DOHH2 (cell line): ENCODE data around the gene CRYBG1.

Experiments
- H3F3A ChIP-seq: fragments of 200-600 bp; sonication (generic), shearing (Covaris generic); 2 replicates; pipeline ENCODE4 v1.6.0; 2016; ENCODE audit warnings: antibody characterized with exemption, mild to moderate bottlenecking; ENCODE audit not compliant: control insufficient read depth, insufficient read depth
- H3K27ac ChIP-seq: fragments of 200-600 bp; sonication (generic); 2 replicates; pipeline ENCODE4 v1.5.1; 2014; ENCODE audit warnings: low read depth, mild to moderate bottlenecking, low read length, moderate library complexity
- H3K27me3 ChIP-seq: fragments of 200-600 bp; sonication (generic); 2 replicates; pipeline ENCODE4 v1.6.1; 2014; ENCODE audit warnings: mild to moderate bottlenecking, low read length, mixed read lengths; ENCODE audit not compliant: control insufficient read depth
- H3K36me3 ChIP-seq: fragments of 200-600 bp; sonication (generic); 2 replicates; pipeline ENCODE4 v1.6.1; 2014; ENCODE audit warnings: mild to moderate bottlenecking, low read length, moderate library complexity, mixed read lengths; ENCODE audit not compliant: control insufficient read depth
- H3K4me1 ChIP-seq: fragments of 200-600 bp; sonication (generic); 2 replicates; pipeline ENCODE4 v1.6.1; 2014; ENCODE audit warnings: mild to moderate bottlenecking, low read length, mixed read lengths; ENCODE audit not compliant: control insufficient read depth
- H3K4me2 ChIP-seq: fragments of 200-600 bp; sonication (generic); 2 replicates; pipeline ENCODE4 v1.6.0; 2014; ENCODE audit warnings: mild to moderate bottlenecking, low read length, moderate library complexity
- H3K4me3 ChIP-seq: fragments of 200-600 bp; sonication (generic); 2 replicates; pipeline ENCODE4 v1.5.1; 2014; ENCODE audit warnings: mild to moderate bottlenecking, low read length, mixed read lengths
- H3K79me2 ChIP-seq: fragments of 200-600 bp; sonication (generic); 2 replicates; pipeline ENCODE4 v1.6.1; 2014; ENCODE audit warnings: mild to moderate bottlenecking, low read length, mixed read lengths; ENCODE audit not compliant: control insufficient read depth
- H3K9me2 ChIP-seq: fragments of 200-600 bp; sonication (generic); replicated peaks from 2 replicates; pipeline ENCODE4 v1.6.1; 2014; ENCODE audit warnings: mild to moderate bottlenecking, low read length, mixed read lengths; ENCODE audit not compliant: control insufficient read depth
- H3K9me3 ChIP-seq: fragments of 200-600 bp; sonication (generic); 2 replicates; pipeline ENCODE4 v1.6.1; 2014; ENCODE audit warnings: antibody characterized with exemption, low read length, mixed read lengths; ENCODE audit not compliant: control insufficient read depth, insufficient read depth
- H4K20me1 ChIP-seq: fragments of 200-600 bp; sonication (generic); 2 replicates; pipeline ENCODE4 v1.6.0; 2014; ENCODE audit warnings: low read depth, mild to moderate bottlenecking, antibody characterized with exemption, low read length, moderate library complexity; ENCODE audit not compliant: control insufficient read depth, insufficient read depth
- CTCF ChIP-seq: fragments of 200-600 bp; sonication (generic); IDR thresholded peaks from one replicate; pipeline ENCODE4 v1.5.1; 2014; ENCODE audit warnings: antibody characterized with exemption, mild to moderate bottlenecking, low read depth, low read length; ENCODE audit not compliant: poor library complexity, severe bottlenecking
- EZH2phosphoT487 ChIP-seq: fragments of 200-600 bp; sonication (generic); IDR thresholded peaks from 2 replicates; pipeline ENCODE4 v1.6.1; 2017; ENCODE audit warnings: borderline replicate concordance, mild to moderate bottlenecking, antibody characterized with exemption, low read length, moderate library complexity, mixed read lengths

Gene CRYBG1

GRCh38 chr6:106512048-106512967 lies 151.8 kb downstream of the CRYBG1 start:
- Histone ChIP-seq H3K4me3 (peak overlapping the region; percentile 94), H3K27me3 (no peaks in the 10 kb centered on the region), H3K27ac (peak overlapping the region; percentile 98), H3K9me2 (no peaks in the 10 kb centered on the region), H4K20me1 (no peaks in the 10 kb centered on the region), H3K36me3 (peaks cover 29% of the 10 kb centered on the region), H3K4me1 (peaks cover 47% of the 10 kb centered on the region), H3F3A (peaks cover 28% of the 10 kb centered on the region), H3K4me2 (peak overlapping the region; percentile 78), H3K79me2 (peaks cover 61% of the 10 kb centered on the region), H3K9me3 (no peaks in the 10 kb centered on the region)
- TF ChIP-seq CTCF (peak; percentile 35), EZH2phosphoT487 (no peak)

GRCh38 chr6:106512968-106513574 lies 152.6 kb downstream of the CRYBG1 start:
- H3K4me2 ChIP-seq, result peak overlapping the region; percentile 78
- H3K27ac ChIP-seq, result peak overlapping the region; percentile 98
- no peaks in the 10 kb centered on the region for H3K9me3 ChIP-seq
- no peaks in the 10 kb centered on the region for H3K27me3 ChIP-seq
- no peak for TF ChIP-seq CTCF
- no peak for TF ChIP-seq EZH2phosphoT487
- H3F3A ChIP-seq, result peaks cover 28% of the 10 kb centered on the region
- H3K9me2 ChIP-seq, result no peaks in the 10 kb centered on the region
- no peaks in the 10 kb centered on the region for H4K20me1 ChIP-seq
- H3K36me3 ChIP-seq, result peaks cover 34% of the 10 kb centered on the region
- H3K4me3 ChIP-seq, result peak overlapping the region; percentile 94
- H3K4me1 ChIP-seq, result peaks cover 54% of the 10 kb centered on the region
- peaks cover 69% of the 10 kb centered on the region for H3K79me2 ChIP-seq

- H3K36me3 ChIP-seq, result peaks cover 35% of the 10 kb centered on the region
- peak overlapping the region; percentile 94 for H3K4me3 ChIP-seq
- no peaks in the 10 kb centered on the region for H3K9me2 ChIP-seq
- no peaks in the 10 kb centered on the region for H3K27me3 ChIP-seq
- H3K4me2 ChIP-seq, result peak overlapping the region; percentile 78
- H3K27ac ChIP-seq, result peak overlapping the region; percentile 98
- H3K9me3 ChIP-seq, result no peaks in the 10 kb centered on the region
- peaks cover 61% of the 10 kb centered on the region for H3K4me1 ChIP-seq
- peaks cover 28% of the 10 kb centered on the region for H3F3A ChIP-seq
- TF ChIP-seq CTCF, result no peak
- TF ChIP-seq EZH2phosphoT487, result no peak
- no peaks in the 10 kb centered on the region for H4K20me1 ChIP-seq
- peaks cover 78% of the 10 kb centered on the region for H3K79me2 ChIP-seq
Observed at GRCh38 chr6:106513808-106514582, 153.5 kb downstream of the CRYBG1 start.
